Measurements from ENCODE around the gene AKT2.

GRCh38 chr19:40321566-40322270, 36.6 kb upstream of the AKT2 start:
- TF ChIP-seq POLR2A (IDR thresholded peaks at IDR 0.05; ENCODE audit: low read depth, low read length) (no peak), POLR2AphosphoS5 (IDR thresholded peaks at IDR 0.05; ENCODE audit: low read depth, low read length) (no peak)
